ENCODE data around the gene PTHLH.

DNA sequence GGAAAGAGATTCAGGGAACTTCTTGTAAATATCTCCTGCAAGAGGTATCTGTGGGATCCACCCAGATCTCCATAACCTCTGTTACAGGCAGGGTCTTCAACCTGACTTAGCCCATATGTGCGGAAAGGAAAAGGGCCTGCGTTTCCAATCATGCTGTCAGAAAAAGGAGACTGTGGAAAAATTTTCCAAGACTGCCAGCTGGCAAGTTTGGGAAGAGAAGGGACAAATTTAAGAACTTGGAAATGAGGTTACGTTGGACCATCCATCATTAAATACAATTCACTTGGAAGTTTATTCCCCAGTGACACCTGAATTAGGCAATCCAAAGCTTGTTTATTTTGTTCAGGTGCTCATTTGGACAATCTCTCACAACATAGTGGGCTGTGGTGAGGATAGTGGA, 13.9 kb downstream of the PTHLH start:
- no peak for TF ChIP-seq POLR2A (IDR thresholded peaks at IDR 0.05)
- TF ChIP-seq, protein P1, sequence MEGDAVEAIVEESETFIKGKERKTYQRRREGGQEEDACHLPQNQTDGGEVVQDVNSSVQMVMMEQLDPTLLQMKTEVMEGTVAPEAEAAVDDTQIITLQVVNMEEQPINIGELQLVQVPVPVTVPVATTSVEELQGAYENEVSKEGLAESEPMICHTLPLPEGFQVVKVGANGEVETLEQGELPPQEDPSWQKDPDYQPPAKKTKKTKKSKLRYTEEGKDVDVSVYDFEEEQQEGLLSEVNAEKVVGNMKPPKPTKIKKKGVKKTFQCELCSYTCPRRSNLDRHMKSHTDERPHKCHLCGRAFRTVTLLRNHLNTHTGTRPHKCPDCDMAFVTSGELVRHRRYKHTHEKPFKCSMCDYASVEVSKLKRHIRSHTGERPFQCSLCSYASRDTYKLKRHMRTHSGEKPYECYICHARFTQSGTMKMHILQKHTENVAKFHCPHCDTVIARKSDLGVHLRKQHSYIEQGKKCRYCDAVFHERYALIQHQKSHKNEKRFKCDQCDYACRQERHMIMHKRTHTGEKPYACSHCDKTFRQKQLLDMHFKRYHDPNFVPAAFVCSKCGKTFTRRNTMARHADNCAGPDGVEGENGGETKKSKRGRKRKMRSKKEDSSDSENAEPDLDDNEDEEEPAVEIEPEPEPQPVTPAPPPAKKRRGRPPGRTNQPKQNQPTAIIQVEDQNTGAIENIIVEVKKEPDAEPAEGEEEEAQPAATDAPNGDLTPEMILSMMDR (IDR thresholded peaks at IDR 0.05), result no peak
